HepG2 (cell line): ENCODE results near the gene CNR2. TPM values are rescaled to one million over a fixed set of nuclear protein-coding genes. Genes with fewer than 3 reads are reported as not detected.

Source experiments
- CHCHD3 ChIP-seq: sonication (generic); formaldehyde crosslinking; IDR thresholded peaks from 2 replicates; pipeline ENCODE4 v1.8.0; 2022; ENCODE audit warnings: mild to moderate bottlenecking, missing genetic modification reagents, moderate library complexity
- HDAC1 ChIP-seq: sonication (generic); formaldehyde crosslinking; IDR thresholded peaks from 2 replicates; pipeline ENCODE4 v1.5.1; 2020; ENCODE audit warnings: mild to moderate bottlenecking, missing genetic modification reagents
- ISX ChIP-seq: sonication (generic); formaldehyde crosslinking; conservative IDR thresholded peaks from 2 replicates; pipeline ENCODE4 v1.5.0; 2020; ENCODE audit warnings: missing genetic modification reagents
- SMAD1 ChIP-seq: sonication (generic); formaldehyde crosslinking; IDR thresholded peaks from 2 replicates; pipeline ENCODE4 v1.4.0; 2020; ENCODE audit warnings: missing genetic modification reagents, low read depth, mild to moderate bottlenecking, borderline replicate concordance
- SRSF9 ChIP-seq: fragments of 200-400 bp; formaldehyde crosslinking; IDR thresholded peaks from 2 replicates; pipeline ENCODE4 v1.6.1; 2018; ENCODE audit warnings: borderline replicate concordance, mild to moderate bottlenecking, low read depth, low read length; ENCODE audit not compliant: insufficient read depth, poor library complexity, severe bottlenecking
- TBL1XR1 ChIP-seq: fragments of 150-350 bp; IDR thresholded peaks from 2 replicates; pipeline ENCODE4 v1.6.1; 2014; ENCODE audit warnings: borderline replicate concordance, low read length; ENCODE audit not compliant: partially characterized antibody
- YEATS2 ChIP-seq: sonication (generic); formaldehyde crosslinking; IDR thresholded peaks from 2 replicates; pipeline ENCODE4 v1.4.0; 2020; ENCODE audit warnings: missing genetic modification reagents, borderline replicate concordance
- ZNF20 ChIP-seq: sonication (generic); formaldehyde crosslinking; IDR thresholded peaks from 2 replicates; pipeline ENCODE4 v1.4.0; 2020; ENCODE audit warnings: mild to moderate bottlenecking, moderate library complexity, missing genetic modification reagents
- ZNF512B ChIP-seq: sonication (generic); formaldehyde crosslinking; IDR thresholded peaks from 2 replicates; pipeline ENCODE4 v1.5.1; 2020; ENCODE audit warnings: missing genetic modification reagents, mild to moderate bottlenecking, borderline replicate concordance
- ZNF556 ChIP-seq: sonication (generic); formaldehyde crosslinking; IDR thresholded peaks from 2 replicates; pipeline ENCODE4 v1.4.0; 2020; ENCODE audit warnings: mild to moderate bottlenecking, missing genetic modification reagents, borderline replicate concordance
- ZNF597 ChIP-seq: sonication (generic); formaldehyde crosslinking; IDR thresholded peaks from 2 replicates; pipeline ENCODE4 v1.5.0; 2020; ENCODE audit warnings: missing genetic modification reagents
- polyA plus RNA-seq, 8 experiments: library from polyadenylated mRNA; depleted of rRNA in 3 of 8; stranded (reverse) in 7 of 8; unstranded in 1 of 8; fragments of >200 nt; fragmentation: Illumina TruSeq in 4 of 8; extraction: Trizol in 4 of 8; gene quantifications; 2 replicates each; pipeline versions ENCODE4 v1.2.1 to v1.2.3, GENCODE V29; 2011 to 2016; ENCODE audit warnings: low read depth in 4 of 8, missing spikeins in 1 of 8, mixed read lengths in 1 of 8; ENCODE audit not compliant: insufficient read depth in 1 of 8
- total RNA-seq, 5 experiments: library from RNA; depleted of rRNA; stranded (reverse); fragments of >200 nt; fragmentation: Illumina TruSeq; extraction: Trizol; gene quantifications; 2 replicates each; pipeline ENCODE4 v1.2.3, GENCODE V29; 2016; ENCODE audit warnings: low read depth in 1 of 5
- TF ChIP-seq, protein P1 (sequence below): IDR thresholded peaks from 2 replicates; pipeline ENCODE4 v1.6.1; 2016; ENCODE audit warnings: missing genetic modification reagents, missing compliant biosample characterization
- TF ChIP-seq, protein P2 (sequence below): IDR thresholded peaks from 2 replicates; pipeline ENCODE4 v1.6.1; 2016; ENCODE audit warnings: mild to moderate bottlenecking
- TF ChIP-seq, protein P3 (sequence below): sonication (generic); formaldehyde crosslinking; IDR thresholded peaks from 2 replicates; pipeline ENCODE4 v1.4.0; 2020; ENCODE audit warnings: missing genetic modification reagents, mild to moderate bottlenecking, borderline replicate concordance
- TF ChIP-seq, protein P4 (sequence below): sonication (generic); formaldehyde crosslinking; IDR thresholded peaks from 2 replicates; pipeline ENCODE4 v1.4.0; 2020; ENCODE audit warnings: low read depth, mild to moderate bottlenecking, missing genetic modification reagents

Gene CNR2
- total and polyA plus RNA-seq, 2 of the 13 experiments (the other 11 are each of a cell fraction or from before 2014, with no cell fraction given): not detected

DNA sequence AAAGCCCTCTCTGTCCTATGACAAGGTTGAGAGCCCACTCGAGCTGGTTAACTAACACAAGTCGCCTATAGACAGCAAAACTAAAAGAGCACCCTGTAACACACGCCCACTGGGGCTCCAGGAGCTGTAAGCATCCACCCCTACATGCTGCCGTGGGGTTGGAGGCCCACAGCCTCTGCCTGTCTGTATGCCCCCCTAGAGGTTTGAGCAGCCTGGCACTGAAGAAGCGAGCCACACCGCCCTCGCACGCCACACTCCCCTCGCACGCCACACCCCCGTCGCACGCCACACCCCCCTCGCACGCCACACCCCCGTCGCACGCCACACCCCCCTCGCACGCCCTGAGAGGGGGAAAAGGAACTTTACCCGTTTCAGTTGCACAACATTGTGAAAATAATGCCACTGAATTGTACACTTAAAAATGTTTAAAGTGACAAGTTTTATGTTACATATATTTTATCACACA, 74.7 kb downstream of the CNR2 start (continued):
- TF ChIP-seq, protein P1, sequence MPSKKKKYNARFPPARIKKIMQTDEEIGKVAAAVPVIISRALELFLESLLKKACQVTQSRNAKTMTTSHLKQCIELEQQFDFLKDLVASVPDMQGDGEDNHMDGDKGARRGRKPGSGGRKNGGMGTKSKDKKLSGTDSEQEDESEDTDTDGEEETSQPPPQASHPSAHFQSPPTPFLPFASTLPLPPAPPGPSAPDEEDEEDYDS: no peak
- TF ChIP-seq HDAC1 (CRISPR knock-in tag): 0 out of 2 replicates have a peak, but pooled peaks have one; percentile 12
- TF ChIP-seq CHCHD3: no peak
- TF ChIP-seq ZNF20 (CRISPR knock-in tag): no peak
- no peak for TF ChIP-seq SRSF9
- no peak for TF ChIP-seq ISX (CRISPR knock-in tag)
- no peak for TF ChIP-seq ZNF512B (CRISPR knock-in tag)
- no peak for TF ChIP-seq ZNF556 (CRISPR knock-in tag)
- TF ChIP-seq, protein P2, sequence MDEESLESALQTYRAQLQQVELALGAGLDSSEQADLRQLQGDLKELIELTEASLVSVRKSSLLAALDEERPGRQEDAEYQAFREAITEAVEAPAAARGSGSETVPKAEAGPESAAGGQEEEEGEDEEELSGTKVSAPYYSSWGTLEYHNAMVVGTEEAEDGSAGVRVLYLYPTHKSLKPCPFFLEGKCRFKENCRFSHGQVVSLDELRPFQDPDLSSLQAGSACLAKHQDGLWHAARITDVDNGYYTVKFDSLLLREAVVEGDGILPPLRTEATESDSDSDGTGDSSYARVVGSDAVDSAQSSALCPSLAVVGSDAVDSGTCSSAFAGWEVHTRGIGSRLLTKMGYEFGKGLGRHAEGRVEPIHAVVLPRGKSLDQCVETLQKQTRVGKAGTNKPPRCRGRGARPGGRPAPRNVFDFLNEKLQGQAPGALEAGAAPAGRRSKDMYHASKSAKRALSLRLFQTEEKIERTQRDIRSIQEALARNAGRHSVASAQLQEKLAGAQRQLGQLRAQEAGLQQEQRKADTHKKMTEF (CRISPR knock-in tag): no peak
- no peak for TF ChIP-seq SMAD1 (CRISPR knock-in tag)
- no peak for TF ChIP-seq ZNF597 (CRISPR knock-in tag)
- TF ChIP-seq, protein P3, sequence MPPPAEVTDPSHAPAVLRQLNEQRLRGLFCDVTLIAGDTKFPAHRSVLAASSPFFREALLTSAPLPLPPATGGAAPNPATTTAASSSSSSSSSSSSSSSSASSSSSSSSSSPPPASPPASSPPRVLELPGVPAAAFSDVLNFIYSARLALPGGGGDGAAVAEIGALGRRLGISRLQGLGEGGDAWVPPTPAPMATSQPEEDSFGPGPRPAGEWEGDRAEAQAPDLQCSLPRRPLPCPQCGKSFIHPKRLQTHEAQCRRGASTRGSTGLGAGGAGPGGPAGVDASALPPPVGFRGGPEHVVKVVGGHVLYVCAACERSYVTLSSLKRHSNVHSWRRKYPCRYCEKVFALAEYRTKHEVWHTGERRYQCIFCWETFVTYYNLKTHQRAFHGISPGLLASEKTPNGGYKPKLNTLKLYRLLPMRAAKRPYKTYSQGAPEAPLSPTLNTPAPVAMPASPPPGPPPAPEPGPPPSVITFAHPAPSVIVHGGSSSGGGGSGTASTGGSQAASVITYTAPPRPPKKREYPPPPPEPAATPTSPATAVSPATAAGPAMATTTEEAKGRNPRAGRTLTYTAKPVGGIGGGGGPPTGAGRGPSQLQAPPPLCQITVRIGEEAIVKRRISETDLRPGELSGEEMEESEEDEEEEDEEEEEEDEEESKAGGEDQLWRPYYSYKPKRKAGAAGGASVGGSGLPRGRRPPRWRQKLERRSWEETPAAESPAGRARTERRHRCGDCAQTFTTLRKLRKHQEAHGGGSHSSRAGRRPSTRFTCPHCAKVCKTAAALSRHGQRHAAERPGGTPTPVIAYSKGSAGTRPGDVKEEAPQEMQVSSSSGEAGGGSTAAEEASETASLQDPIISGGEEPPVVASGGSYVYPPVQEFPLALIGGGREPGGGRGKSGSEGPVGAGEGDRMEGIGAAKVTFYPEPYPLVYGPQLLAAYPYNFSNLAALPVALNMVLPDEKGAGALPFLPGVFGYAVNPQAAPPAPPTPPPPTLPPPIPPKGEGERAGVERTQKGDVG (CRISPR knock-in tag): no peak
- no peak for TF ChIP-seq YEATS2 (CRISPR knock-in tag)
- TF ChIP-seq, protein P4, sequence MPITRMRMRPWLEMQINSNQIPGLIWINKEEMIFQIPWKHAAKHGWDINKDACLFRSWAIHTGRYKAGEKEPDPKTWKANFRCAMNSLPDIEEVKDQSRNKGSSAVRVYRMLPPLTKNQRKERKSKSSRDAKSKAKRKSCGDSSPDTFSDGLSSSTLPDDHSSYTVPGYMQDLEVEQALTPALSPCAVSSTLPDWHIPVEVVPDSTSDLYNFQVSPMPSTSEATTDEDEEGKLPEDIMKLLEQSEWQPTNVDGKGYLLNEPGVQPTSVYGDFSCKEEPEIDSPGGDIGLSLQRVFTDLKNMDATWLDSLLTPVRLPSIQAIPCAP: no peak
- TF ChIP-seq TBL1XR1: no peak
